Thyroid gland (tissue), 4 donors: ENCODE measurements around the gene FBH1. TPM values are rescaled to one million over a fixed set of nuclear protein-coding genes. Genes with fewer than 3 reads are reported as not detected.

Source experiments
- DNase-seq, 2 donors: peaks; one replicate each; pipeline ENCODE4 v3.0.0-alpha.2; 2019
- H3K27ac ChIP-seq, 3 donors: fragments of 200-600 bp; sonication (generic); 1 replicate in 2 of 3; 2 replicates in 1 of 3; pipeline ENCODE4 v1.5.1; 2016 to 2019; ENCODE audit warnings: mild to moderate bottlenecking in 1 of 3, moderate library complexity in 1 of 3
- H3K27me3 ChIP-seq: fragments of 200-600 bp; sonication (generic); one replicate; pipeline ENCODE4 v1.5.1; 2019
- H3K36me3 ChIP-seq, 2 donors: fragments of 200-600 bp; sonication (generic); one replicate each; pipeline ENCODE4 v1.5.1; 2016 to 2019
- H3K4me1 ChIP-seq, 2 donors: fragments of 200-600 bp; sonication (generic); one replicate each; pipeline ENCODE4 v1.5.1; 2017 to 2019
- H3K4me3 ChIP-seq, 3 donors: fragments of 200-600 bp; sonication (generic); replicated peaks in 1 of 3; 1 replicate in 2 of 3; 2 replicates in 1 of 3; pipeline ENCODE4 v1.5.1; 2016; ENCODE audit warnings: mild to moderate bottlenecking in 1 of 3
- H3K9me3 ChIP-seq: fragments of 200-600 bp; sonication (generic); one replicate; pipeline ENCODE4 v1.5.1; 2017
- POLR2A ChIP-seq, 2 donors: fragments of 450-650 bp; IDR thresholded peaks; one replicate each; pipeline ENCODE4 v1.6.1; 2017; ENCODE audit warnings: antibody characterized with exemption in 2 of 2, mild to moderate bottlenecking in 2 of 2, moderate library complexity in 1 of 2
- WGBS, 2 donors: methylation state at CpG; one replicate each; pipeline ENCODE4 v1.1.5; 2017; 5-methylcytosine and 5-hydroxymethylcytosine counted together
- intact Hi-C: fragments of 100-400 bp; cut with DNase I; formaldehyde crosslinking; loops from one replicate; pipeline ENCODE4 v1.15.1; 2023
- total RNA-seq, 4 donors: library from RNA; depleted of rRNA; stranded (reverse); fragments of >200 nt; gene quantifications; one replicate each; pipeline ENCODE4 v1.2.3, GENCODE V29; 2016
- TF ChIP-seq, protein P1 (sequence below), 6 experiments: fragments of 200-600 bp in 3 of 6; fragments of 450-650 bp in 3 of 6; sonication (generic) in 3 of 6; IDR thresholded peaks; one replicate each; pipeline ENCODE4 v1.5.1; 2016 to 2019; ENCODE audit warnings: antibody characterized with exemption in 6 of 6, mild to moderate bottlenecking in 2 of 6, inconsistent platforms in 1 of 6, moderate library complexity in 1 of 6

FBH1 gene
- total RNA-seq, 4 donors from 2014 or later, result 88.3 to 100 (median 94.8) TPM

DNA sequence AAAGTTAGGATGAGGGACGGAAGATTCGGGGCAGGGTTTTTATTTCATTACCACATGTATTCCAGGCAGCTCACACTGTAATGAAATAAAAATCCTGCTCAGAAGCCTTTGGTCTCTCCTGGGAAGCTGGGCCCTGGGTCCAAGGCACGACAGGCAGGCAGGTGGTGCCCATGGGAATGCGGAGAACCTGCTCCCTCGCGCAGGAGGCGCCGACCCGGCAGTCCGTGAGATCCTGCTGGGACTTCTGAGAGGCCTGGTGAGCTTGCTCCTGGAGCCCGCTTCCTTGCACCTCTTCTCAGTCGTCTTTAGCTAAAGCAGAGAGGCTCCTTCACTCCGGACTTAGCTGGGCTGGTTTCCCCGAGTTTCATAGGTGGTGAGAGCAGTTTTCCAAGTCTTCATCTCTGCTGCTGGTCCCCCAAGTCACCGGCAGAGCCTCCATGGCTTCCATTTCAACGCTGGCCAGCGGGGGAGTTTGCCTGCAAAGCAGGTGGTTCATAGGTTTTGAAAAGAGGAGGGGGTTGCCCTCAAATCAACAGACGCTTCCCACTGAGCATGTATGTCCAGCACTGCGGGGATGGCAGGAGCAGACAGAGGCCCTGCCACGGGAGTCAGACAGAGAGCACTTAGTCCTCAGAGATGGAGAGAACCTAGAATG, 62.8 kb downstream of the FBH1 start:
- H3K9me3 ChIP-seq, result no peaks in the 10 kb centered on the region
- H3K4me3 ChIP-seq, result no peak overlapping the region
- H3K4me1 ChIP-seq, result peaks cover 0 to 4% of the 10 kb centered on the region in 2 donors
- H3K36me3 ChIP-seq, result no peaks in the 10 kb centered on the region
- no peak overlapping the region for H3K27ac ChIP-seq
- TF ChIP-seq, protein P1, sequence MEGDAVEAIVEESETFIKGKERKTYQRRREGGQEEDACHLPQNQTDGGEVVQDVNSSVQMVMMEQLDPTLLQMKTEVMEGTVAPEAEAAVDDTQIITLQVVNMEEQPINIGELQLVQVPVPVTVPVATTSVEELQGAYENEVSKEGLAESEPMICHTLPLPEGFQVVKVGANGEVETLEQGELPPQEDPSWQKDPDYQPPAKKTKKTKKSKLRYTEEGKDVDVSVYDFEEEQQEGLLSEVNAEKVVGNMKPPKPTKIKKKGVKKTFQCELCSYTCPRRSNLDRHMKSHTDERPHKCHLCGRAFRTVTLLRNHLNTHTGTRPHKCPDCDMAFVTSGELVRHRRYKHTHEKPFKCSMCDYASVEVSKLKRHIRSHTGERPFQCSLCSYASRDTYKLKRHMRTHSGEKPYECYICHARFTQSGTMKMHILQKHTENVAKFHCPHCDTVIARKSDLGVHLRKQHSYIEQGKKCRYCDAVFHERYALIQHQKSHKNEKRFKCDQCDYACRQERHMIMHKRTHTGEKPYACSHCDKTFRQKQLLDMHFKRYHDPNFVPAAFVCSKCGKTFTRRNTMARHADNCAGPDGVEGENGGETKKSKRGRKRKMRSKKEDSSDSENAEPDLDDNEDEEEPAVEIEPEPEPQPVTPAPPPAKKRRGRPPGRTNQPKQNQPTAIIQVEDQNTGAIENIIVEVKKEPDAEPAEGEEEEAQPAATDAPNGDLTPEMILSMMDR (IDR thresholded peaks at IDR 0.05), result no peak
- no peak for TF ChIP-seq POLR2A (IDR thresholded peaks at IDR 0.05)
- intact Hi-C loops, result no loop called here
- WGBS, 2 donors, result 84 to 86% methylated on average over 14 to 17 of the region's 20 CpGs
- no peaks in the 10 kb centered on the region for H3K27me3 ChIP-seq
- no peak for DNase-seq

DNA sequence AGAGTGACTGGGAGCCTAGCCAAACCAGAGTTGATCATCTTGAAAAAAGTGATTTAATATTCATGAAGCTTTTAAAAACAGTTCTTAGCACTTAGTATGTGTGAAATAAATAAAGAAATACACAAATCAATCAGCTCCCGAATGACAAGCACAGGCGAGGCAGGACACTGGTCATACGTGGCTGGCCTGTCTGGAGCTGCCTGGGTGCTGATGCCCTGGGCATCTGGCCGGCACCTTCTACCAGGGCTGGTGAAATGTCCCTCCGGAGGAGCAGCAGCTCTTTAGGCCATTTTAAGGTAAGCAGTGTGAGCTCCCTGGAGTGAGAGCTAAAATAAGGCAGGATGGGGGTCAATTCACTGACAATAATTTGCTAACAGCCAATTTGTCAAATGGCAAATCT, 63.6 kb downstream of the FBH1 start:
- no peak overlapping the region for H3K27ac ChIP-seq
- no peaks in the 10 kb centered on the region for H3K27me3 ChIP-seq
- TF ChIP-seq, protein P1 (IDR thresholded peaks at IDR 0.05), result no peak
- no peak for TF ChIP-seq POLR2A (IDR thresholded peaks at IDR 0.05)
- no peak for DNase-seq
- intact Hi-C loops, result no loop called here
- no peaks in the 10 kb centered on the region for H3K36me3 ChIP-seq
- no peak overlapping the region for H3K4me3 ChIP-seq
- 87 to 88% methylated on average over 5 of the region's 5 CpGs for WGBS, 2 donors
- peaks cover 0 to 4% of the 10 kb centered on the region in 2 donors for H3K4me1 ChIP-seq
- H3K9me3 ChIP-seq, result no peaks in the 10 kb centered on the region

DNA sequence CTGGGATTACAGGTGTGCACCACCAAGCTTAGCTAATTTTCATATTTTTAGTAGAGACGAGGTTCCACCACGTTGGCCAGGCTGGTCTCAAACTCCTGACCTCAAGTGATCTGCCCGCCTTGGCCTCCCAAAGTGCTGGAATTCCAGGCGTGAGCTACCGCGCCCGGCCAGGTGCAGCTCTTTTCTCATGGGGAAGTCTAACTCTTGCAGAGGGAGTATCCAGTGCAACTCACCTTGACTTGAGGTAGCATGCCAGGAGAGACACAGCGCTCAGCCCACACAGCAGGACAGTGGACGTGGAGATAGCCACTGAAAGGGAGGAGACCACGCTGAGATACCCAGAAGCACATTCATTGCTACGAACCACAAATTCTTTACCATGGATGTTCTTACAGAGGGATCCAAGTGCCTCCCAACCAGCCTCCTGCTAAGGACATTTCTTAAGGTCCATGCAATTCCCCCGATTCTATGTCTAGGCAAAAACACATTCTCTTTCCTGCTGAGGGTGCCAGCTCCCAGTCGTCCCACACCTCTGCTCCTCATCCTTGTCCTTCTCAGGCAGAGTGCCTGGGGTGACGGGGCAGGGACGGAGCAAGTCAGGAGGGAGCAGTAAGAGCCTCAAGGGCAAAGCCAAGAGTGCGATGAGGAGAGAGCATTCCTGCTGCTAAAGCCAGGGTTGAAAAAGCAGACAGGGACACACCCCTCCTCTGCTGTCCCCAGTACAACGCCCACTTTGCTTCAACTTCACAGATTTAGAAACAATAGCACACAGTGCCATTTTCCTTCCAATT, 66.3 kb downstream of the FBH1 start:
- no peak for DNase-seq
- Histone ChIP-seq H3K27me3 (no peaks in the 10 kb centered on the region), H3K4me1 (no peaks in the 10 kb centered on the region), H3K27ac (no peak overlapping the region), H3K36me3 (no peaks in the 10 kb centered on the region), H3K9me3 (no peaks in the 10 kb centered on the region), H3K4me3 (no peak overlapping the region)
- intact Hi-C loops, result no loop called here
- TF ChIP-seq POLR2A (IDR thresholded peaks at IDR 0.05), result no peak
- TF ChIP-seq, protein P1 (IDR thresholded peaks at IDR 0.05), result no peak
- WGBS, 2 donors, result 77 to 82% methylated on average over 17 of the region's 17 CpGs

DNA sequence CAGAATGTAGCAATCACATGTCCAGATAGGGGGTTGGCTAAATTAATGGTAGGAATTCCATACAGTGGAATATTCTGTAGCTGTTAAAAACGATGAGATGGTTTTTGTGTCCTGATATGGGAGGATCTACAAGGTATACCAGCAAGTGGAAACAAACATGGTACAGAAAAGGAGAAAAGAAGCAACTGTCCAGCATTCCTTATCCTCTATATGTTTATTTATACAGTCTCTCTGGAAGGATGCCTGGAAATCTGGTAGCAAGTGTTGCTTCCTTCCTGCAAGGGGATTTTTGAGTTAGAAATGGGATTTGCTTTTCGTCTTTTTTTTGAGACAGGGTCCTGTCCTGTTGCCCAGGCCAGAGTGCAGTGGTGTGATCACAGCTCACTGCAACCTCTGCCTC, 68.0 kb downstream of the FBH1 start:
- Histone ChIP-seq H3K27me3 (no peaks in the 10 kb centered on the region), H3K4me3 (no peak overlapping the region), H3K27ac (no peak overlapping the region), H3K4me1 (no peaks in the 10 kb centered on the region), H3K9me3 (no peaks in the 10 kb centered on the region), H3K36me3 (no peaks in the 10 kb centered on the region)
- 74 to 78% methylated on average over 2 of the region's 2 CpGs for WGBS, 2 donors
- TF ChIP-seq POLR2A (IDR thresholded peaks at IDR 0.05), result no peak
- TF ChIP-seq, protein P1 (IDR thresholded peaks at IDR 0.05), result no peak
- intact Hi-C loops, result no loop called here
- no peak for DNase-seq

DNA sequence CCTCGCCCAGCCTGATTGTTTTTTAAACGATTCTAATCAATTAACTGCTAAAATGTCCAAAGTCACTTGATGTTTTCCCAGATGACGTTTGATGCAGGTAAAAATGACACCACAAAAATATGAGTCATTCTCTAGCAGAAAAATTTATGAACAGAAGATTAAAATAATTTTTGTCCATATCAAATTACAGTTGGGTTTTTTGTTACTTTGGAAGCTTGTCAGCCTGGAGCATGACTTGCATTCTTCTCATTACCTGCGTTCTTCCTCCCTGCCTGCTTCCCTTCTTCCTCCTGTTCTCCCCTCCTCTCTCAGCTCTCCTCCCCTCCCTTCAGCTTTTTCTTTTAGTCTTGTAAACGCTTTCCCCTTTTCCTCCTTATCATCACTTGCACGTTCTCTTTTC, 68.6 kb downstream of the FBH1 start:
- no peak for DNase-seq
- Histone ChIP-seq H3K9me3 (no peaks in the 10 kb centered on the region), H3K27me3 (no peaks in the 10 kb centered on the region), H3K4me1 (no peaks in the 10 kb centered on the region), H3K36me3 (no peaks in the 10 kb centered on the region), H3K4me3 (no peak overlapping the region), H3K27ac (no peak overlapping the region)
- TF ChIP-seq POLR2A (IDR thresholded peaks at IDR 0.05), result no peak
- TF ChIP-seq, protein P1 (IDR thresholded peaks at IDR 0.05), result no peak
- intact Hi-C loops, result no loop called here
- 87 to 90% methylated on average over 6 of the region's 6 CpGs for WGBS, 2 donors
